Adipocyte (in vitro differentiated cells): ENCODE measurements around the gene ZC3H12D.
A peak's percentile ranks its signal among the peaks of the same experiment; 100 is the strongest.

ENCODE experiments used
- DNase-seq: peaks from one replicate; pipeline ENCODE4 v3.0.0-alpha.2; 2015; ENCODE audit warnings: low read depth
- H3K27me3 ChIP-seq: replicated peaks from 2 replicates; pipeline ENCODE4 v1.7.0; 2013; ENCODE audit warnings: mild to moderate bottlenecking, low read length, moderate library complexity; ENCODE audit not compliant: control insufficient read depth, insufficient read depth
- H3K36me3 ChIP-seq: 2 replicates; pipeline ENCODE4 v1.7.0; 2013; ENCODE audit warnings: low read length, mild to moderate bottlenecking, moderate library complexity; ENCODE audit not compliant: control insufficient read depth, insufficient read depth, severe bottlenecking
- H3K4me1 ChIP-seq: 2 replicates; pipeline ENCODE4 v1.7.0; 2013; ENCODE audit warnings: mild to moderate bottlenecking, low read length, moderate library complexity; ENCODE audit not compliant: control insufficient read depth, insufficient read depth
- H3K4me3 ChIP-seq: 2 replicates; pipeline ENCODE4 v1.7.0; 2013; ENCODE audit warnings: mild to moderate bottlenecking, low read length, moderate library complexity
- H3K9ac ChIP-seq: 2 replicates; pipeline ENCODE4 v1.7.0; 2013; ENCODE audit warnings: mild to moderate bottlenecking, low read length, moderate library complexity
- H3K9me3 ChIP-seq: 2 replicates; pipeline ENCODE4 v1.7.0; 2013; ENCODE audit warnings: mild to moderate bottlenecking, low read length, moderate library complexity; ENCODE audit not compliant: control insufficient read depth

Gene ZC3H12D

DNA sequence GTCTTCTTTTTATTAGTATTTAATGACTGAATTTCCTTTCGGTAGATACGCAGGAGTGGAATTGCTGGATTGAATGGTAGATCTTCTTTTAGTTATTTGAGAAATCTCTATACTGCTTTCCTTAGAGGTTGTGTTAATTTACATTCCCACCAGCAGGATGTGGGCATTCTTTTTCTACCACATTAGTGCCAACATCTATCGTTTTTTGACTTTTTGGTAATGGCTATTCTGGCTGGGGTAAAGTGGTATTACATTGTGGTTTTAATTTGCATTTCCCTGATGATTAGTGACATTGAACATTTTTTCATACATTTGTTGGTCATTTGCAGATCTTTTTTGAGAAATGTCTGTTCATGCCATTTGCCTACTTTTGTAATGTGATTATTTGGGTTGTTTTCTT is 47.6 kb downstream of the ZC3H12D start:
- DNase-seq = no peak
- Histone ChIP-seq H3K9me3 (no peaks in the 10 kb centered on the region), H3K27me3 (peaks cover 9% of the 10 kb centered on the region), H3K4me3 (no peak overlapping the region), H3K4me1 (peaks cover 21% of the 10 kb centered on the region), H3K36me3 (no peaks in the 10 kb centered on the region), H3K9ac (no peak overlapping the region)

DNA sequence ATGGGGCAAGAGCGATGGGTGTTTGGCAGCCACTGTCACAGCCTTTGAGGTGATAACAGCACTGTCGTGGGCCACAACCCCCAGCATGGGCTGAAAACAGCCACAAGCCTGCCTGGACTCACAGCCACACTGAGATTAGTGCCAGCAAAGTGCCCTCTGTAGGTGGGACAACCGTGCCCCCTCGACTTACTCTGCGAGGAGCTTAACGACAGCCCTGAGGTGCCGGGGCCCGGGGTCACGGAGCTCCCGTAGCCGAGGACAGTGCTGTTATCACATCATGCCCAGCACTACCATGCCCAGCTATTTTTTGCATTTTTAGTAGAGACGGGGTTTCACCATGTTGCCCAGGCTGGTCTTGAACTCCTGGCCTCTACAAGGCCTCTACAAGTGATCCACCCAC is 48.2 kb downstream of the ZC3H12D start:
- Histone ChIP-seq H3K4me1 (peaks cover 26% of the 10 kb centered on the region), H3K9ac (no peak overlapping the region), H3K36me3 (no peaks in the 10 kb centered on the region), H3K4me3 (no peak overlapping the region), H3K9me3 (no peaks in the 10 kb centered on the region), H3K27me3 (peaks cover 5% of the 10 kb centered on the region)
- no peak for DNase-seq

- Histone ChIP-seq H3K9ac (no peak overlapping the region), H3K4me3 (no peak overlapping the region), H3K9me3 (no peaks in the 10 kb centered on the region), H3K27me3 (peaks cover 4% of the 10 kb centered on the region), H3K36me3 (no peaks in the 10 kb centered on the region), H3K4me1 (peaks cover 26% of the 10 kb centered on the region)
- DNase-seq = no peak
These were observed 48.8 kb downstream of the ZC3H12D start for GRCh38 chr6:149435919-149436586.

- H3K9me3 ChIP-seq = no peaks in the 10 kb centered on the region
- H3K27me3 ChIP-seq = peaks cover 4% of the 10 kb centered on the region
- H3K9ac ChIP-seq = peak overlapping the region; percentile 7
- no peak overlapping the region for H3K4me3 ChIP-seq
- no peaks in the 10 kb centered on the region for H3K36me3 ChIP-seq
- DNase-seq = no peak
- peaks cover 26% of the 10 kb centered on the region for H3K4me1 ChIP-seq
These were observed 50.9 kb downstream of the ZC3H12D start for GRCh38 chr6:149433881-149434280.

DNA sequence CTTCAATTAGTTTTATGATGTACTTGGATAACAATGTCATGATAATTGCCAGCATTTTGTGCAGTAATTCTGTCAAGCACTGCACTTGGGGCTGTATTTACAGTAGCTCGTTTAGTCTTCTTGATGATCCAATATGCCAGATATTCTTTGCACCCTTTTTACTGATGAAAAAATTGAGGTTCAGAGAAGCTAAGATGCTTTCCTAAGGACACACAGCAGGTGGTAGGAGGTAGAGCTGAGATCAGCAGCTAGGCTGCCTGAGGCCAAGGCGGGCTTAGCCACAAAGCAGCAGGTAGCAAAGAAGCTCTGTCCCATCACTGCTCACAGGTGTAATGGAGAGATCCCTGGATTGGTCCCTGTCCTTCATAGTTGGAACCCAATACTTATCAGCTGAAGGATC is 51.4 kb downstream of the ZC3H12D start:
- DNase-seq = no peak
- Histone ChIP-seq H3K9me3 (no peaks in the 10 kb centered on the region), H3K27me3 (peaks cover 4% of the 10 kb centered on the region), H3K4me3 (no peak overlapping the region), H3K4me1 (peaks cover 26% of the 10 kb centered on the region), H3K36me3 (no peaks in the 10 kb centered on the region), H3K9ac (peak overlapping the region; percentile 6)

DNA sequence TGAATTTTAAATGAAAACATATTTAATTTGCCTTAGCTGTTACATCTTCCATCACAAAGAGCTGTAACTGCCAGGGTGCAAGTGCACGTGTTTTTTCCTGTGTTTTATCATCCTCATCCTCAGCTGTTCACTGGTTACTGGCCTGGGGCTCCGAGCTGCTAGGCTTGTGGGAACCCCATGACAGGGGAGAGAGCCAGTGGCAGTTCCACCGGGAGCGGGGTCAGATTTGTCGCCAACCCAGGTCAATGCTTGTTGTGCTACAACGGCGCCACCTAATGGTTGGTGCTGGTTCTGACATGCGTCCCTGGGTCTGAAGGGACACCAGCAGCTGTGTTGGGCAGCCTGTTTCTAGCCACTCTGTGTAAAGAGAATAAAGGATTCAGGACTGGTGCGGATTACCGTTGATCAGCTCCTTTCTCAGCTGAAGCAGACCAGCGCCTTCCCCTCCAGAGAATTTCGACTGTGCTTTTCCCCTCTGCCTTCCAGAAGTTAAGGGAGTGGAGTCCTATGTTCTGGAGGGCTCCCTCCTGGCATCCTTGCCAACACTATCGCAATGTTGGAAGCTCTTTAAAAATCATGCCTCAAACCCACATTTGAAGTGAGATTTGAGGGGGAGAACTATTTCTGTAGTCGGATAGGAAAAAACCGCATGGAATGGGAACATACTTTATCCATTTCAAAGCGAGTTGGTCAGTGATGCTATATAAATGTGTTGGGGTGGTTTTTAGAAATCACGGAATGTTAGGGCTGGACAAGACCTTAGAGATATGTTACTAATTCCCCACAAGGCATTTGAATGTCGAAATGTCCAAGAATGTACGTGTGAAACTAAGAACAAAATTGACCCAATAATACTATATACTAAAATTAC is 52.7 kb downstream of the ZC3H12D start:
- peaks cover 26% of the 10 kb centered on the region for H3K4me1 ChIP-seq
- H3K4me3 ChIP-seq = peak overlapping the region; percentile 39
- H3K27me3 ChIP-seq = peaks cover 4% of the 10 kb centered on the region
- H3K36me3 ChIP-seq = no peaks in the 10 kb centered on the region
- DNase-seq = peak; percentile 93
- no peaks in the 10 kb centered on the region for H3K9me3 ChIP-seq
- H3K9ac ChIP-seq = peak overlapping the region; percentile 48

DNA sequence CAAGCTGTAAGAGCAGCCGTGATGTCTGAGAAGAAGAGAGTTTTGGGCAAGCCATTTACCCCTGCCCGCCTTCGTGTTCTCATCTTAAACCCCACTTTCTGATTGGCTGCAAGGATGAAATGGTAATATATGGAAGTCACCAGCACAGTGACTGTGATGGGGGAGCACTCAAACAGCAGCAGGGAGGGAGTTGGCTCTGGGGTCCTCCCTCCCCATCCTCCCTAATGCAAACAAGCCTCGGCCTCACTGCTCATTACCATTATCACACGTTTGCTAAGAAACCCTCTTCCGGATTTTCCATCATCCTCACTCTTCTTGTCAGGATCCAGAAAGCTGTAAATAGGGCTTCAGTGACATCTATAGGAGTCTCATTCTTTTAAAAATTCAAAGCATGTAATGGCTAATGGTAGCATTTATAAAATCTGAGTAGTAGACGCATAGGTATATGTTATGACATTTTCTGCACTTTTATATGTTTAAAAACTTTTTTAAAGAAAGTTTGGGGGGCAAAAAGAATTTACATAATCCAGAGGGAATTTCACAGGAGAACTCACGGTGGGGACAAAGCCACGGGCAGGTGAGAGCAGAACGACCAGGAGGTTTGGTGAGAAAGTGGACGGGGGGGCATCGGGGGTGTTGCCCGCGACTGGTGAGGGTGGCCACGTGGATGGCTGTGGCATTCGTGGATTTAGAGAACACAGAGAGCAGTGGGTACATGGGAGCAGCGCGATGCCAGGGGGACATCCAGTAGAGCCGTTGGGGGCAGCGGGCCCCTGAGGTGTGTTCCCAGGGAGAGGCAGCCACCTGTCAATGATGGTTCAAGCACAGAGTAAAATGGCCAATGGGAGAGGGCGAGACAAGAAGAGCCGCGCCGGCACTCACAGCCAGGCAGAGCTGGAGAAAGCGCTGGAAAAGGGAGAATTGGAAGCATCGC is 55.1 kb downstream of the ZC3H12D start:
- no peaks in the 10 kb centered on the region for H3K9me3 ChIP-seq
- no peaks in the 10 kb centered on the region for H3K27me3 ChIP-seq
- H3K36me3 ChIP-seq = no peaks in the 10 kb centered on the region
- no peak overlapping the region for H3K9ac ChIP-seq
- no peak overlapping the region for H3K4me3 ChIP-seq
- DNase-seq = no peak
- peaks cover 26% of the 10 kb centered on the region for H3K4me1 ChIP-seq

GRCh38 chr6:149428606-149429005 is 56.2 kb downstream of the ZC3H12D start:
- no peak overlapping the region for H3K9ac ChIP-seq
- no peaks in the 10 kb centered on the region for H3K9me3 ChIP-seq
- no peaks in the 10 kb centered on the region for H3K27me3 ChIP-seq
- no peak for DNase-seq
- H3K4me1 ChIP-seq = peaks cover 24% of the 10 kb centered on the region
- H3K4me3 ChIP-seq = no peak overlapping the region
- H3K36me3 ChIP-seq = no peaks in the 10 kb centered on the region

DNA sequence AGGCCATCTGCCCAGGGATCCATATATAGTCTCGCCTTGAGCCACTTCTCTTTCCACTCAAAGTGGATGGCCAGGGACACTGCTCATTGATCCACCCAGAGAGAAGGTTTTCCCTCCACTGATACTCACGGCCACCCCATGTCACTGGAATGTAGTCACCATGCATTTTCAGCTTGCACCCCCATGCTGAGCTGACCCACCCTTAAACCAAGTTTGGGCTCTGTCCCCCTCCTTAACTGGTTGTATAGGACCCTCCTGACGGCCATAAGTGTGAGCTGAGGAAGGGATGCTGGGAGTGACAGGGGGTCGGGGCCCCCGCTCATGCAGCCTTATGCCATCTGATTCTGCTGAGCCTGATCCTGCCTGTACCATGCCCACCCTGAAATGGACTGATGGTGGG is 59.1 kb downstream of the ZC3H12D start:
- H3K4me1 ChIP-seq = peaks cover 17% of the 10 kb centered on the region
- no peak overlapping the region for H3K4me3 ChIP-seq
- H3K36me3 ChIP-seq = no peaks in the 10 kb centered on the region
- H3K9me3 ChIP-seq = no peaks in the 10 kb centered on the region
- no peak overlapping the region for H3K9ac ChIP-seq
- no peaks in the 10 kb centered on the region for H3K27me3 ChIP-seq
- no peak for DNase-seq

- peaks cover 17% of the 10 kb centered on the region for H3K4me1 ChIP-seq
- no peak overlapping the region for H3K4me3 ChIP-seq
- no peaks in the 10 kb centered on the region for H3K9me3 ChIP-seq
- H3K36me3 ChIP-seq = no peaks in the 10 kb centered on the region
- no peak for DNase-seq
- H3K27me3 ChIP-seq = no peaks in the 10 kb centered on the region
- H3K9ac ChIP-seq = no peak overlapping the region
These were observed 59.6 kb downstream of the ZC3H12D start for GRCh38 chr6:149425224-149425623.

DNA sequence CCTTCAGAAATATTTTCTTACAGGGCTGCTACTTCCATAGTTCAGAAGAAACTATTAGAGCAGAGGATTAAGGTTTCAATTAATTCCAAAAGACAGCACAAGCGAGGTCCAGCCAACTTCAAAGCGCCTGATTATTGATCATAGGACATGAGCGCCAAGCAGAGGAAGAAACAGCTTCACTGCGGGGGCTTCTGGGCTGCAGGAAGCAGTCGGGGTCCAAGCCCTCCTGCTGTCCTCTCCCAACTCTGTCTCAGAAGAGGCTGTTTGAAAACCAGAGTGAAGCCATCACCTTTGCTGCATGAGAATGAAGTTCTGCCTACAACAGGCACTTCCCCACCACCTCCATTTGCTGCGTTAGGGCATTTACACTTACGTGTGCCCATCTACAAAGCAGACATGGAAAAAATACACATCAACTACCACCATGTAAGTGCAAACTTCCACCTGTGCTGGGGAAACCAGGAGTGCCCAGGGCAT is 60.8 kb downstream of the ZC3H12D start:
- Histone ChIP-seq H3K4me1 (peaks cover 17% of the 10 kb centered on the region), H3K27me3 (no peaks in the 10 kb centered on the region), H3K9ac (peak overlapping the region; percentile 73), H3K36me3 (no peaks in the 10 kb centered on the region), H3K4me3 (peak overlapping the region; percentile 70), H3K9me3 (no peaks in the 10 kb centered on the region)
- no peak for DNase-seq
